ENCODE results near the gene MYO18B.

Gene MYO18B

DNA sequence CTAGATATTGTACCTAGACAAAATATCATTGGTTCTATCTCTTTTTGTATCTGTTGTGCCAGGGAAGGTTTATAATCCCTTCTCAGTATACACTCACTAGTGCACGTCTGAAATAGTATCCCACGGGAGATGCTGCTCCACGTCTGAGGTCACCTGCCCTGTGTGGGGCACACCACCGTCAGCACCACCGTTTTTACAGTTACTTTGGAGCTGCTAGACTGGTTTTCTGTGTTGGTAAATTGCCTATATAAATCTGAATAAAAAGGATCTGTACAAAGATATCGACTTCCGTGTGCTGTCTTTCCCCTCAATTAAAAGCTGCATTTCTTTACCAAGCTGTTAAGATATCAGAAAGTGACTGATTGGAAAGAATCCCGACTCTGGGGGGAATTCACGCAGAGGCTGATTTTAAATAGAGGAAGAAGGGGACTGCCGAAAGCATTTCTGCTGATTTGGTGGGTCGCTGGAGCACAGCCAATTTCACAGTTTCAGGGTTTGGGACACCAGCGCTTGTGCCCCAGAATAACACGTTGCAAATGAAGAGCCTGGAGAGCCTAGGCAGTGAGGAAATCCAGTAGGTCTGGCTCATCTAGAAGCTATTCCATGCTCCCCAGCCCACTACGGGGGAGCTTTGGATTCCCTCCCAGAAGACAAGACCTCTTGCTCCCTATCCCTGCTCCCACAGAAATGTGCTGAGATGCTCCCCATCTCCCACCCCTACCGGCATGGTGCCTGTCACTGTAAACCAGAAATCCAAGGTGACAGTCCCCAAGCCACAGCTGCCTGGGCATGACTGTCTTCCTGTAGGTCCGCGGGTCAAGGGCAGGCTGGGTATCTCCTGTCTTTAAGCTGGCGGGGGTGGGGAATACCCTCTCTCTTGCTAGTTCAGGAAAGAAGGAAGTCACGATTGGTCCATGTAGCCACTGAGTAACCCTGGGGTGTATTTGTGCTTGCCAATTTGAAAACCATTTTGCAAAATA, 12.7 kb upstream of the MYO18B start:
- no peaks in the 10 kb centered on the region for H3K36me3 ChIP-seq (ENCODE audit: insufficient read depth, low read length)
- H3K9ac ChIP-seq (ENCODE audit: low read depth, low read length): no peak overlapping the region
- no peaks in the 10 kb centered on the region for H3K9me3 ChIP-seq (ENCODE audit: control insufficient read depth, insufficient read depth, low read length)
- peaks cover 13% of the 10 kb centered on the region for H3K4me1 ChIP-seq (ENCODE audit: insufficient read depth, low read length)

DNA sequence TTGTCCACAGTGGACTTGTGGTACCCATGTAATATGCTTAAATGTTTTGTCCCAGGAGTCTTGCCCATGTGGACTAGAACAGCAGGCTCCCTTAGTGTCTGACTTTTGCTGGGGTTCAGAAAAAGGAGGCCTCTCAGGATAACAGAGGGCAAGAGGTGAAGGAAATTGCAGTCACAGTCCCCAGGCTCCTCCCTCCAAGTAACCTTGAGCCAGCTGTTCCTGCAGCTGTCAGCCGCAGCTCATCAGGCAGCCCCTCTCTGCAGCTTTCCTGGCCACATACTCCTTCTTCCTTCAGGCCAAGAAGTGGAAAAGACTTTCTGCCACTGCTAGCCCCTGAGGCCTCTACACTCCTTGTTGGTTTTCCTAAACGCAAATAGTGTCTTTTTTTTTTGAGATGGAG, 6.3 kb upstream of the MYO18B start:
- Histone ChIP-seq H3K36me3 (ENCODE audit: insufficient read depth, low read length) (no peaks in the 10 kb centered on the region), H3K9me3 (ENCODE audit: control insufficient read depth, insufficient read depth, low read length) (no peaks in the 10 kb centered on the region), H3K9ac (ENCODE audit: low read depth, low read length) (no peak overlapping the region), H3K4me1 (ENCODE audit: insufficient read depth, low read length) (no peaks in the 10 kb centered on the region)

DNA sequence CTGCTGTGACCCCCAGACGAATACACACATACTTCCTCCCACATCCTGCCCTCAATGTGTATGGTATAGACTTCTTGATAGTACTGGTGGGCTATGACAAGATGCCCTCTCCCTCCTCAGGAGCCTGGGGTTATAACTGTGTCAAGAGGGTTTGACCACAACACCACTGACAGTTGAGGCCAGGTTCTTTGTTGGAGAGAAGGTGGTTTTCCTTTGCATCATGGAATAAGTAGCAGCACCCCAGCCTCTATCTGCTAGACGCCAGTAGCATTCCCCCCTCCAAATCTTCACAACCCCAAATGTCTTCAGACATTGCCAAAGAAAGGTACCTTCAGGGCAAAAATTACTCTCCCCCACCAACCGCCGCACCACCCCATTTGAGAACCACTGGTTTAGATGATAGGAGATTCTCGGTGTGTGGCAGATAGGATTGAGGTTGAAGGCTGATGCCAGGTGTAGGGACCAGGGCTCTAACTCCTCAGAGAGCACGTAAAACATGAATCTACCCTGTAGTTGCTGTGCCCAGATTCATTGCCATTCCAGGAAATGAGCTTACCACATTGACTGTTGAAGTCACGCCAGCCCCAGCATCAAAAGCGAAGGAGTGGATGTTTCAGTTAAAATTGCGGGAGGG, 5.5 kb upstream of the MYO18B start:
- H3K9ac ChIP-seq (ENCODE audit: low read depth, low read length): no peak overlapping the region

DNA sequence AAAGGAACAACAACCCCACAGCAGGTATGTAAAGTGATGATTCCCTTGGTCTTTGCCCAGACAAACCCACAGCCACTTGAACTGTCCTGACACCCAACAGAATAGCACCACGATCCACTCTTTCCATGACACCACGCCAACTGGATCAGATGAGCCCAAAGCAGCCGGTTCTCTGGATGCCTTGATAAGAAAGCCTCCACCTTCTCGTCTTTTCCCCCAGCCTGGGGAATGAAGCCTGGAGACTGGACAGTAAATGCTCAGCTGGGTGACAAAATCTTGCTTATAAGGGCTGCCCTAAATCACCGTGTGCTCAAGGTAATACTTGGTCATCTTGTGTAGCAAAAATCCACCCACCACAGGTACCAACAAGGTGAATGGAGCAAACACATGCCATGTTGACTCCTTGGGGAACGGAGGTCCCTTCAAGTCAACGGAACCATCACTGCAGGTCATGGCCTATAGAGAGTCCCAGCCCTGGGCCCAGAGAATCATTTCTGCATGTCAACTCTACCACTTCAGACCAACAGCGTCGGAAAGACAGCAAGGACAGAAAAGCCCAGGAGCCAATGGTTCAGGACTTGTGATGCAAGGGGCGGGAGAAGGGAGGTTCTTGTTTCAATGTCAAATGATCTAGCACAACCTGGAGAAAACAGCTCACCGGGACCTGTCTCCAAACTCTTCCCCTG, 2.2 kb upstream of the MYO18B start:
- Histone ChIP-seq H3K9me3 (ENCODE audit: control insufficient read depth, insufficient read depth, low read length) (no peaks in the 10 kb centered on the region), H3K9ac (ENCODE audit: low read depth, low read length) (no peak overlapping the region), H3K4me1 (ENCODE audit: insufficient read depth, low read length) (no peaks in the 10 kb centered on the region; the same call in 1 of the 2 replicates), H3K36me3 (ENCODE audit: insufficient read depth, low read length) (no peaks in the 10 kb centered on the region)

More for the DNA sequence above, 5.5 kb upstream of the MYO18B start:
- H3K4me1 ChIP-seq (ENCODE audit: insufficient read depth, low read length): no peaks in the 10 kb centered on the region
- H3K9me3 ChIP-seq (ENCODE audit: control insufficient read depth, insufficient read depth, low read length): no peaks in the 10 kb centered on the region
- no peaks in the 10 kb centered on the region for H3K36me3 ChIP-seq (ENCODE audit: insufficient read depth, low read length)

DNA sequence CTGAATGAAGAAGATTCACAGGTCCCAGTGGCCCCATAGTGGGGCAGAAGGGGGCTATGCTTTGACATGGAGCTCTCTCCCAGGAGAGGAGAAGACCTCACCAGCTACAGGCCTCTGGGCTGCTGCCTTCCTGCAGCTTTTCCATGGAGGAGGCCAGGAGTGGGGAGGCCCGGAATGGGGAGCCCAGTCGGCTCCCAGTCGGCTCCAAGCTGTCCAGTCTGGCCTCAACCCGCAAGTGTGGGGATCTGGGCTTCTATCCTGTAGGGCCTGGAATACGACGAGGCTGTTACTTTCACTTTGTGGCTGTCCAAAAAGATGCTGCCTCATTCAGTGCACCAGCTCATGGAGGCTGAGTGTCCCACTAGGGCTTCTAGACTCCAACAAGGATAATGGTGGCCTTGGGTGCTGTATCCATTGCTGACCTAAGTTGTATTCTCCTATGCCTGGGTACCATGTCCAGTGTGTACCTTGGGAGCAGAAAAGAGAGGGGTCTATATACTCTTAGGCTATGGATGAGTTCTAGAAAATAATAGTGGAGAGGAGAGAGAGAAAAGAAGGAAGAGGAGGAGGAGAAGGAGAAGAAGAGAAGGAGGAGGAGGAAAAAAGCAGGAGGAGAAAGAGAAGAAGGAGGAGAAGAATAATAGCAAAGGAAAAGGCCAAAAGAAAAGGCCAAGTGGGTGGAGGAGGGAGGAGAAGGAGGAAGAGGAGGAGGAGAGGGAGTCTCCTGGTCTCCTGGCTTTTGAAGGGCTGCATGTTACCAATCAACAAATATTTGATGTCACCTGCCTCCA, 1.1 kb downstream of the MYO18B start:
- Histone ChIP-seq H3K9ac (ENCODE audit: low read depth, low read length) (no peak overlapping the region), H3K36me3 (ENCODE audit: insufficient read depth, low read length) (no peaks in the 10 kb centered on the region), H3K4me1 (ENCODE audit: insufficient read depth, low read length) (no peaks in the 10 kb centered on the region; the same call in 1 of the 2 replicates), H3K9me3 (ENCODE audit: control insufficient read depth, insufficient read depth, low read length) (no peaks in the 10 kb centered on the region)

DNA sequence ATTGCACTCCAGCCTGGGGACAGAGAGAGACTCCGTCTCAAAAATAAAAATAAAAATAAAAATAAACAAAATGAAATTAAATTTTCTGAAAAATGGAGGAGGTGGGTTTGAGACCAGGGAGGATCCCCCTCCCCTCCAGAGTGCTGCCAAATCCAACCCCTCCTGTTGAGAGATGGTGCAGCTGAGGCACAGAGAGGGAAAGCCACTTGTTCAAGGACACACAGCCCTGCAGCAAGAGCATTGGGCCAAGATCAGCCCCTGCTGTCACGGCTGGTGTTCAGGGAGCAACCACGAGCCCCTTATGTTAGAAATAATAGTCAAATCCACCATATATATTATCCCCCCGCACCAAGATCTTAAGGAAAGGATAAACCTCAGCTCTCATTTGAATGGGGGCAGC, 2.7 kb downstream of the MYO18B start:
- H3K4me1 ChIP-seq (ENCODE audit: insufficient read depth, low read length): no peaks in the 10 kb centered on the region; the same call in 1 of the 2 replicates

DNA sequence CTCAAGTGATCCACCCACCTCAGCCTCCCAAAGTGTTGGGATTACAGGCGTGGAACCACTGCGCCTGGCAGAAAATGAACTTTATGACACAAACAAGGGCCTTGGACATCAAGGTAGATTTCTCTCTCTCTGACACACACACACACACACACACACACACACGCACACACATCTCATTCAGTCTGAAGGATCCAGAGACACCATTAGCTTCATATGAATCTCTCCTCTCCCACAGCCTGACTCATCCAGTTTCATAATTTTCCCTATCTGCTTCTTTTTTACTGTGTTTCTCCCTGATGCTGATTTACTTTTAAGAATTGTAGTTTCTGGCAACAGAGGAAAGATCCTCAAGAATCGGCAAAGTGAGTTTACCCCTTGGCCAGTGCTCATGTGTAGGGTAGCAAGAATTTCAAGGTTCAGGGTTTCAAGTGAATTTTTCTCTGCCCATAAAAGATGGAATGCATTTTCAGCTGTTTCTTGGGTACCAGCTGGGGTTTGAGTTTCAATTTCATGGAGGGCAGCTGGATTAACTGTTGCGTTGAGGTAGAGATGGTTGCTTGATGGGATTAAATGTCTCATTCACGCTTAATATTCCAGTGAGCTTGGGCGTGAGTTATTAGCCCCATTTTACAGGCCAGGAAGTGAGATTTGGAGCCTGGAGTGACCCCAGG, 3.5 kb downstream of the MYO18B start:
- Histone ChIP-seq H3K9me3 (ENCODE audit: control insufficient read depth, insufficient read depth, low read length) (no peaks in the 10 kb centered on the region), H3K36me3 (ENCODE audit: insufficient read depth, low read length) (no peaks in the 10 kb centered on the region), H3K4me1 (ENCODE audit: insufficient read depth, low read length) (no peaks in the 10 kb centered on the region; the same call in 1 of the 2 replicates), H3K9ac (ENCODE audit: low read depth, low read length) (no peak overlapping the region)

More for the DNA sequence above, 2.7 kb downstream of the MYO18B start:
- H3K9me3 ChIP-seq (ENCODE audit: control insufficient read depth, insufficient read depth, low read length): no peaks in the 10 kb centered on the region
- no peak overlapping the region for H3K9ac ChIP-seq (ENCODE audit: low read depth, low read length)
- H3K36me3 ChIP-seq (ENCODE audit: insufficient read depth, low read length): no peaks in the 10 kb centered on the region

DNA sequence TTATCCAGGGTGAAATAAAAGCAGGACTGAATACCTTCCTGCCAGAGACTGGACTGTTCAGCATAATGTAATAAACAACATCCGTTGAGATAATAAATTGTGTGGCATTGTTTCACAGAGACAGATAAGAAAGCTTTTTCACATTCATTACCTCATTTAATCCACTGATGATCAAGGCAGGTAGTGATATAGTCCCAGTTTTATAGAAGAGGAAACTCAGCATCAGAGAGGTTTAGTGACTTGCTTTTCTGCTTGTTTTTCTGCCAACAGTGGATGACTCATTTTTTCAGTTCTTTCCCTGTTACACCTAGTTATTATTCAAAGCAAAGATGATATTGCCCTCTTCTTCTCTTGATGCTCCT, 4.0 kb downstream of the MYO18B start:
- H3K4me1 ChIP-seq (ENCODE audit: insufficient read depth, low read length): no peaks in the 10 kb centered on the region; the same call in 1 of the 2 replicates
- H3K9me3 ChIP-seq (ENCODE audit: control insufficient read depth, insufficient read depth, low read length): no peaks in the 10 kb centered on the region
- no peaks in the 10 kb centered on the region for H3K36me3 ChIP-seq (ENCODE audit: insufficient read depth, low read length)
- H3K9ac ChIP-seq (ENCODE audit: low read depth, low read length): no peak overlapping the region

DNA sequence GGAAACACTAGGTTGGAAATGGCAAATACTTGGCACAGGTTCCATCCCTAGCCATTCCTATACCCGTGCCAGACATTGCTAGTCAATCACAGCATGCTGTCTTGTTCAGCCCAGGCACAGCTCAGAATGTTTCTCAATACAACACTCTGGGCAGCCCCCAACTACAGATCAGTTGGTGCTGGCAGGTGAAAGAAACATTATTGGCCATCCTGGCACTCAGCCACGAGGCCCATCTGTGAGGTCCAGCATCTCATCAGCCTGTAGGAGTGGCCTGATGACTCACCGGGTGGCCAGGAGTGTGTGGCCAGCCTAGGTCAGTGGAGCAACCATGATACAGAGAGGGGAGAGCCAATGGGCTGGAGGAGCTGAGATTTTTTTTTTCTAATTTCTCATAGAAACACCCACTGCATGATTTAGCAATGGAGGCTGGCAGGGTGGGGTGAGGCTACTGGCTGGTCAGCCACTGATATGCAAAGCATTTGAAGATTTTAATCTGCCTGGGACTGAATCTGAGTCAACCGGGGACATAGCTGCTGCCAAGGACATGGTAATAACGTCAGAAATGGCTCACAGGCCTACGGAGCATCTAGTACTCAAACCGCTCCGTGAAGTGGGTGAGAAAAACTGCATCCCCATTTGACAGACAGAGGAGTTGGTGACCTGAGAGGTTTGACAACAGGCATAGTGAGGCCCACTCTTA, 5.4 kb downstream of the MYO18B start:
- no peak overlapping the region for H3K9ac ChIP-seq (ENCODE audit: low read depth, low read length)
- no peaks in the 10 kb centered on the region for H3K36me3 ChIP-seq (ENCODE audit: insufficient read depth, low read length)
- H3K9me3 ChIP-seq (ENCODE audit: control insufficient read depth, insufficient read depth, low read length): no peaks in the 10 kb centered on the region
- H3K4me1 ChIP-seq (ENCODE audit: insufficient read depth, low read length): no peaks in the 10 kb centered on the region

DNA sequence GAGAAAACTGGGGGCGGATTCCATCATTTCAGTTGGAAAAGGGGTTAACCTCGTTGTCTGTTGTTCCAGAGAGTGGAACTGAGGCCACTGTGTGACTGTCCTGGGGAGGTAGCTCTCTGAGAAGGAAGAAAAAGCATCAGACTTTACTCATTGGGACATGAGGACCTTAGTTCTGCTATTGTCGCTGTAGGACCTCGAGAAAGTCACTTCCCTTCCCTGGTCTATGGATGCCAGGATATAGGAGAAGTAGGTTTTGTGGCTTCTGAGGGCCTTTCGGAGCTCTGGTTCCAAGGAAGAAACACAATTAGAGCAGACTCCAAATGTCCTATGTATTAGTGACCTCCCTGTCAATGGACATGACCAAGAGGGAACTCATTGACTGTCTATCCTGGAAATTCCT, 6.2 kb downstream of the MYO18B start:
- Histone ChIP-seq H3K4me1 (ENCODE audit: insufficient read depth, low read length) (no peaks in the 10 kb centered on the region), H3K9me3 (ENCODE audit: control insufficient read depth, insufficient read depth, low read length) (no peaks in the 10 kb centered on the region), H3K9ac (ENCODE audit: low read depth, low read length) (no peak overlapping the region), H3K36me3 (ENCODE audit: insufficient read depth, low read length) (no peaks in the 10 kb centered on the region)

DNA sequence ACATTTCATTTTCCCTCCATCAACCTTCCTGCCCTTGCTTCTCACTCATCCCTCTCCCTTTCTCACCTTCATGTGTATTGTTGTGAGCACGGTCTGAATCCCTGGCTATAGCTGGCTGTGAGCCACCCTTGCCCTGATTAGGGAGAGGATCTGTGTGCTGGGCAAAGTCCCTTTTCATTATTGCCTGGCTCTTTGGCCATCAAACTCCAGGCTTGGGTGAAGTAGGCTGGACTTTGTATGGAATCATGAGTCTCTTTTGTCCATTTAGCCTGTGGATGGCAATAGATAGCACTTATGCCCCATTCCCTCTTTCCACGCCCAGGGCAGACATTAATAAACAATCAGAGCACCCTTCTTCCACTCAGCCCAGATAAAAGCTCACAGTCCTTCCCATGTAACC, 6.7 kb downstream of the MYO18B start:
- Histone ChIP-seq H3K9me3 (ENCODE audit: control insufficient read depth, insufficient read depth, low read length) (no peaks in the 10 kb centered on the region), H3K4me1 (ENCODE audit: insufficient read depth, low read length) (no peaks in the 10 kb centered on the region), H3K9ac (ENCODE audit: low read depth, low read length) (no peak overlapping the region), H3K36me3 (ENCODE audit: insufficient read depth, low read length) (no peaks in the 10 kb centered on the region)

DNA sequence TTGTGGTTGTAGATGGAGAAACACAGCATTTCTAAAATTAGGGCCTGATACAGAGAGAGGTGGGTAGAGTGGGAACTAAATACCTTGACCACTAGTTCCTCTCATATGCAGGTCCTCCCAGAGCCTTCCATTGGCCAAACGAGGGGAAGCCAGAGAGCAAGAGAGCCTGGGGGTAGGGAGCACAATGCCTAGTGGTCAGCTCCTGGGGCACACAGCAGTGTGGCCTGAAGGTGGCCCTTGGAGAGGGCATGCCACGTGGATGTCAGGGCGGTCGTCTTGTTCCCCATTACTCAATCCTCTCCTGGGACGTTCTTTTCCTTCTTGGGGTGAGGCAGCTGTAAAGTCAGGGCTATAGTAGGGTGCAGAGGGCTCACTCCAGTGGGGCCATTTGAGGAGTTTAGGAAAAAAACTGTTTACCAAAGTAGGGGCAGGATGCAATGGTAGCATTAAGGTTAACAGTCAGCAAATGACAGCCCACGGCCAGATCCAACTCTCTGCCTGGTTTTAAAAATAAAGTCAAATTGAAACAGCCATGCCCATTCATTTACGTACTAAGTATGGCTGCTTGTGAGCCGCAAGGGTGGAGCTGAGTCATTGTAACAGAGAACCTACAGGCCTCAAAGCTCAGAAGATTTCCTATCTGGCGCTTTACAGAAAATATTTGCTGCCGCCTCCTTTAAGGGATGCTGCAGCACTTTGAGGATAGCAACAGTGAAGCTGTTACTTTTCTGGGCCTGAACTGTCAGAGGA, 7.6 kb downstream of the MYO18B start:
- no peak overlapping the region for H3K9ac ChIP-seq (ENCODE audit: low read depth, low read length)
- no peaks in the 10 kb centered on the region for H3K36me3 ChIP-seq (ENCODE audit: insufficient read depth, low read length)
- no peaks in the 10 kb centered on the region for H3K9me3 ChIP-seq (ENCODE audit: control insufficient read depth, insufficient read depth, low read length)
- no peaks in the 10 kb centered on the region for H3K4me1 ChIP-seq (ENCODE audit: insufficient read depth, low read length)

Measured in ES-I3 (cell line).